IMR-90 (cell line): Measurements from ENCODE around the gene CGN. TPM values are rescaled to one million over a fixed set of nuclear protein-coding genes. Genes with fewer than 3 reads are reported as not detected.

Experiments used
- ATAC-seq: fragments of 200-7000 bp; cut with Tn5 transposase; 2 replicates; pipeline ENCODE4 v1.9.1; 2020; ENCODE audit warnings: low read depth, mild to moderate bottlenecking, moderate library complexity
- BruUV-seq: library from RNA; stranded (reverse); fragments of 400-500 nt; replicated peaks from 2 replicates; lab custom pipeline; 2021; lab: Mats Ljungman, UMichigan
- CTCF ChIA-PET: fragments of 300-600 bp; formaldehyde crosslinking; extraction: SDS; loops from one replicate; lab custom pipeline; 2021; ENCODE audit warnings: antibody characterized with exemption; lab: Yijun Ruan, JAX
- POLR2A ChIA-PET: fragments of 300-600 bp; sonication (Branson Sonifier 250); formaldehyde crosslinking; loops from one replicate; lab custom pipeline; 2022; ENCODE audit warnings: antibody characterized with exemption; ENCODE audit not compliant: unreplicated experiment; lab: Charles Lee
- DNase-seq: peaks from one replicate; pipeline ENCODE4 v3.0.0; 2013
- H2AFZ ChIP-seq: replicated peaks from 2 replicates; pipeline ENCODE3; 2013; ENCODE audit warnings: low read length, mild to moderate bottlenecking; ENCODE audit not compliant: poor library complexity
- H2AK5ac ChIP-seq: 2 replicates; pipeline ENCODE4 v1.6.1; 2013; ENCODE audit warnings: low read depth, low read length, inconsistent platforms
- H2AK9ac ChIP-seq: replicated peaks from 2 replicates; pipeline ENCODE3; 2013; ENCODE audit warnings: mild to moderate bottlenecking, low read depth, low read length, moderate library complexity; ENCODE audit not compliant: poor library complexity
- H2BK120ac ChIP-seq: 2 replicates; pipeline ENCODE4 v1.6.1; 2013; ENCODE audit warnings: low read depth, low read length, inconsistent platforms
- H2BK15ac ChIP-seq: 3 replicates; pipeline ENCODE4 v1.6.1; 2013; ENCODE audit warnings: low read depth, low read length, inconsistent platforms
- H2BK20ac ChIP-seq: 2 replicates; pipeline ENCODE4 v1.6.1; 2013; ENCODE audit warnings: low read depth, mild to moderate bottlenecking, inconsistent platforms, low read length, moderate library complexity
- H2BK5ac ChIP-seq: 2 replicates; pipeline ENCODE4 v1.6.1; 2013; ENCODE audit warnings: mild to moderate bottlenecking, low read depth, low read length, inconsistent platforms; ENCODE audit not compliant: poor library complexity, severe bottlenecking
- H3K14ac ChIP-seq: replicated peaks from 2 replicates; pipeline ENCODE4 v1.6.1; 2013; ENCODE audit warnings: low read depth, low read length, inconsistent platforms
- H3K18ac ChIP-seq: 2 replicates; pipeline ENCODE4 v1.6.1; 2013; ENCODE audit warnings: low read depth, low read length, control low read depth
- H3K23ac ChIP-seq: 2 replicates; pipeline ENCODE4 v1.6.1; 2013; ENCODE audit warnings: low read depth, low read length, inconsistent platforms
- H3K27ac ChIP-seq: 2 replicates; pipeline ENCODE4 v1.5.1; 2013; ENCODE audit warnings: mild to moderate bottlenecking, control low read depth, low read length; ENCODE audit not compliant: insufficient read depth
- H3K27me3 ChIP-seq: 2 replicates; pipeline ENCODE4 v1.6.1; 2013; ENCODE audit warnings: low read length; ENCODE audit not compliant: control insufficient read depth, insufficient read depth
- H3K36me3 ChIP-seq: 2 replicates; pipeline ENCODE4 v1.6.1; 2013; ENCODE audit warnings: low read length, mixed read lengths; ENCODE audit not compliant: control insufficient read depth, insufficient read depth
- H3K4ac ChIP-seq: 2 replicates; pipeline ENCODE4 v1.6.1; 2013; ENCODE audit warnings: low read depth, low read length, inconsistent platforms
- H3K4me1 ChIP-seq: 2 replicates; pipeline ENCODE4 v1.6.1; 2013; ENCODE audit warnings: low read length, mixed read lengths; ENCODE audit not compliant: control insufficient read depth, insufficient read depth
- H3K4me2 ChIP-seq: 2 replicates; pipeline ENCODE4 v1.6.1; 2013; ENCODE audit warnings: low read depth, mild to moderate bottlenecking, control low read depth, low read length, moderate library complexity
- H3K4me3 ChIP-seq: 2 replicates; pipeline ENCODE4 v1.5.1; 2013; ENCODE audit warnings: low read depth, mild to moderate bottlenecking, control low read depth, low read length, moderate library complexity; ENCODE audit not compliant: insufficient read depth
- H3K56ac ChIP-seq: 2 replicates; pipeline ENCODE4 v1.6.1; 2013; ENCODE audit warnings: low read length, inconsistent platforms; ENCODE audit not compliant: insufficient read depth; ENCODE audit errors: extremely low read depth
- H3K79me1 ChIP-seq, 2 experiments: 2 replicates each; pipeline ENCODE4 v1.6.1; 2013; ENCODE audit warnings: low read length in 2 of 2, inconsistent platforms in 1 of 2, low read depth in 1 of 2
- H3K9ac ChIP-seq: 2 replicates; pipeline ENCODE4 v1.6.1; 2013; ENCODE audit warnings: low read depth, low read length, control low read depth
- H3K9me1 ChIP-seq: 2 replicates; pipeline ENCODE4 v1.6.1; 2013; ENCODE audit warnings: low read length, inconsistent platforms; ENCODE audit not compliant: insufficient read depth
- H3K9me3 ChIP-seq: 2 replicates; pipeline ENCODE4 v1.6.1; 2013; ENCODE audit warnings: low read length; ENCODE audit not compliant: control insufficient read depth, insufficient read depth
- H4K20me1 ChIP-seq: 2 replicates; pipeline ENCODE4 v1.6.1; 2013; ENCODE audit warnings: low read length, inconsistent platforms; ENCODE audit not compliant: insufficient read depth
- H4K5ac ChIP-seq: 2 replicates; pipeline ENCODE4 v1.6.1; 2013; ENCODE audit warnings: mild to moderate bottlenecking, low read depth, low read length, control low read depth
- H4K8ac ChIP-seq, 2 experiments: 2 replicates each; pipeline ENCODE4 v1.6.1; 2013; ENCODE audit warnings: low read depth in 2 of 2, low read length in 2 of 2, control low read depth in 1 of 2, inconsistent platforms in 1 of 2
- H4K91ac ChIP-seq: 2 replicates; pipeline ENCODE4 v1.6.1; 2013; ENCODE audit warnings: low read depth, low read length, inconsistent platforms; ENCODE audit not compliant: insufficient read depth
- CEBPB ChIP-seq: IDR thresholded peaks from 2 replicates; pipeline ENCODE4 v1.6.1; 2012; ENCODE audit warnings: low read depth, low read length, improper control_type of control experiment
- CHD1 ChIP-seq: IDR thresholded peaks from 2 replicates; pipeline ENCODE4 v1.6.1; 2012; ENCODE audit warnings: low read depth, low read length, improper control_type of control experiment
- CTCF ChIP-seq: conservative IDR thresholded peaks from 2 replicates; pipeline ENCODE4 v1.5.1; 2012; ENCODE audit warnings: mild to moderate bottlenecking, low read depth, low read length, improper control_type of control experiment
- ELK1 ChIP-seq: fragments of 150-350 bp; IDR thresholded peaks from 2 replicates; pipeline ENCODE4 v1.6.1; 2016; ENCODE audit warnings: low read depth, mild to moderate bottlenecking, low read length, moderate library complexity, borderline replicate concordance
- FOS ChIP-seq: fragments of 150-350 bp; IDR thresholded peaks from 2 replicates; pipeline ENCODE4 v1.6.1; 2016; ENCODE audit warnings: low read depth, low read length
- MAFK ChIP-seq: IDR thresholded peaks from 2 replicates; pipeline ENCODE4 v1.6.1; 2012; ENCODE audit warnings: low read depth, low read length, improper control_type of control experiment
- MAZ ChIP-seq: IDR thresholded peaks from 2 replicates; pipeline ENCODE4 v1.6.1; 2012; ENCODE audit warnings: low read depth, mild to moderate bottlenecking, low read length, improper control_type of control experiment, moderate library complexity, borderline replicate concordance
- MXI1 ChIP-seq: IDR thresholded peaks from 2 replicates; pipeline ENCODE4 v1.6.1; 2012; ENCODE audit warnings: low read depth, mild to moderate bottlenecking, low read length, moderate library complexity, borderline replicate concordance
- NFE2L2 ChIP-seq: fragments of 150-350 bp; IDR thresholded peaks from 2 replicates; pipeline ENCODE4 v1.6.1; 2016; ENCODE audit warnings: low read depth, mild to moderate bottlenecking, low read length
- POLR2A ChIP-seq: IDR thresholded peaks from 2 replicates; pipeline ENCODE4 v1.6.1; 2012; ENCODE audit warnings: mild to moderate bottlenecking, low read depth, low read length
- RAD21 ChIP-seq: IDR thresholded peaks from 2 replicates; pipeline ENCODE4 v1.6.1; 2012; ENCODE audit warnings: low read length, improper control_type of control experiment
- RCOR1 ChIP-seq: IDR thresholded peaks from 2 replicates; pipeline ENCODE4 v1.6.1; 2012; ENCODE audit warnings: mild to moderate bottlenecking, low read length, improper control_type of control experiment; ENCODE audit not compliant: insufficient replicate concordance
- RFX5 ChIP-seq: IDR thresholded peaks from 2 replicates; pipeline ENCODE4 v1.8.0; 2012; ENCODE audit warnings: low read depth, mild to moderate bottlenecking, low read length, moderate library complexity
- SMC3 ChIP-seq: fragments of 150-350 bp; IDR thresholded peaks from 2 replicates; pipeline ENCODE4 v1.6.1; 2016; ENCODE audit warnings: low read depth, mild to moderate bottlenecking, antibody characterized with exemption, low read length, moderate library complexity
- USF2 ChIP-seq: fragments of 150-350 bp; IDR thresholded peaks from 2 replicates; pipeline ENCODE4 v1.6.1; 2017; ENCODE audit warnings: mild to moderate bottlenecking, antibody characterized with exemption, low read length, low read depth
- WGBS, 2 experiments: methylation state at CpG; one replicate each; pipeline versions ENCODE4 v1.1.5 to v1.1.7; 2013; ENCODE audit warnings: missing lambda C conversion rate in 2 of 2; ENCODE audit not compliant: insufficient read length in 1 of 2; ENCODE audit errors: extremely low coverage in 2 of 2; 5-methylcytosine and 5-hydroxymethylcytosine counted together
- dilution Hi-C: fragments of 300-500 bp; cut with HindIII; formaldehyde crosslinking; loops from one replicate; pipeline ENCODE4 v1.14.3; 2018; ENCODE audit warnings: low sequenced_read_pairs; ENCODE audit not compliant: unreplicated experiment
- in situ Hi-C: fragments of 300-500 bp; cut with MboI; formaldehyde crosslinking; loops from 3 replicates; pipeline ENCODE4 v1.14.3; 2019; ENCODE audit warnings: low sequenced_read_pairs, inconsistent platforms, mixed read lengths
- intact Hi-C: fragments of 100-400 bp; cut with micrococcal nuclease; formaldehyde crosslinking; loops from 2 replicates; pipeline ENCODE4 v1.10.0; 2022
- polyA plus RNA-seq, 3 experiments: library from polyadenylated mRNA; depleted of rRNA; stranded (reverse); fragments of >200 nt; gene quantifications; 2 replicates each; pipeline ENCODE4 v1.2.3, GENCODE V29; 2012; ENCODE audit warnings: low replicate concordance in 1 of 3
- total RNA-seq: library from RNA; depleted of rRNA; stranded (reverse); fragments of >200 nt; gene quantifications from 2 replicates; pipeline ENCODE4 v1.2.3, GENCODE V29; 2012

CGN gene
- total and polyA plus RNA-seq, 2 of the 4 experiments (the other 2 are of a cell fraction) = 0.34 to 0.36 TPM

DNA sequence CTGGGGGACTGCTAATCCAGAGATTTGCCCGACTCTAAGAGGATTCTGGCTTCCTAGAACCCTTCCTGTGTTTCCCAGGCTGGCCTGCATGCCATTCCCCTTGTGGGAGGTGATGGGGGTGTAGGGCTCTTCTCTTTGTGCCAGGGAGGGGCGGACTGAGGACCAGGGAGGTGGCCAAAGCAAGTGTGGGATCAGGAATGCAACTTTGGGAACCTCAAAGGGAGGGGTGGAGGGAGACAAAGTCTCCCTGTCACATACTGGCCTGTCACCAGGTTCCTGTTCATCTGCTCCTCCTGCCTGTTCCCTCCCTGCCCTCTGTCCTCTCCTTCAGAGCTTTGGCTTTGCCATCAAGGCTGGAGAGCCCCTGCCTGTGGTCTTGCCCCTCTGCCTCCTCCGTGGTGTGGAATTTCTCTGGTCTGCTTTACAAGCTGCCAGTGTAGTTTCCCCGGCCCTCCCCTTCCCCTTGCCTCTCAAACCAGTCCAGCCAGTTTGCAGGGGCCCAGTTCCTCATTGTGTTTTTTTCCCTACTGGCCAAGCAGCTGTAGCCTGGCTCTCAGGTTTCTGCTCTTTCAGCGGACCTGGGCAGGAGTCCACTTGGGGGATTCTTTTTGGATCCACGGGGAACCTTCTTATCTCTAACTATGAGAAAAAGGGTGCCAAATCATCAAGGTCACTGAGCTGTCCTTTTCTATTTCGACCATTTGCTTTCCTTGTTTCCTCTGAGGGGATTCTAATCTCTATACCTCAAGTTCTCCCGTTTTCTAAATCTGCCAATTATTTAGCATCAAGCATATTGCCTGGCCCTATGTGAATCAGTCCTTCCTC, 1.8 kb downstream of the CGN start:
- intact Hi-C loops = loop anchor here (5.0 kb wide), 1 partner anchor 41 kb away; no protein-coding TSS in a partner anchor
- WGBS, 2 experiments = no CpG with 5 or more reads among the region's 8 CpGs
- POLR2A ChIA-PET = no interaction called here
- no peak for TF ChIP-seq RAD21
- TF ChIP-seq MXI1 = no peak
- no peak for TF ChIP-seq ELK1
- TF ChIP-seq RFX5 = no peak
- no peak for TF ChIP-seq CHD1
- no peak for TF ChIP-seq CEBPB
- no peak for TF ChIP-seq RCOR1
- no peak for TF ChIP-seq NFE2L2
- no peak for TF ChIP-seq MAFK
- no peak for TF ChIP-seq MAZ
- TF ChIP-seq FOS = no peak
- TF ChIP-seq USF2 = no peak
- no peak for TF ChIP-seq POLR2A
- TF ChIP-seq SMC3 = no peak
- no peak for TF ChIP-seq CTCF

More for the DNA sequence above, 1.8 kb downstream of the CGN start:
- no peak for DNase-seq
- Histone ChIP-seq H3K18ac (no peak overlapping the region), H3K9me3 (no peaks in the 10 kb centered on the region), H3K23ac (no peak overlapping the region; the same call in 1 of the 2 replicates), H4K20me1 (no peaks in the 10 kb centered on the region), H2AFZ (no peak overlapping the region), H3K4me3 (no peak overlapping the region), H4K91ac (no peak overlapping the region), H2BK20ac (no peak overlapping the region), H3K9ac (no peak overlapping the region), H2BK5ac (no peak overlapping the region), H2AK5ac (no peak overlapping the region; the same call in 1 of the 2 replicates), H4K8ac (no peak overlapping the region), H2BK15ac (no peak overlapping the region), H3K27ac (no peak overlapping the region), H2AK9ac (no peak overlapping the region), H3K4me2 (no peak overlapping the region), H4K5ac (no peak overlapping the region), H3K4ac (no peak overlapping the region), H3K27me3 (peaks cover 34% of the 10 kb centered on the region), H3K14ac (no peak overlapping the region), H3K4me1 (peaks cover 4% of the 10 kb centered on the region), H3K56ac (no peak overlapping the region), H2BK120ac (no peak overlapping the region), H3K9me1 (0 out of 2 replicates have a peak, but pooled peaks cover 3% of the 10 kb centered on the region), H3K36me3 (no peaks in the 10 kb centered on the region), H3K79me1 (no peaks in the 10 kb centered on the region)
- no TSS peak for BruUV-seq
- dilution Hi-C loops = no loop called here
- CTCF ChIA-PET = no interaction called here
- in situ Hi-C loops = no loop called here
- ATAC-seq = no peak
